T-helper 17 cell (primary cell): Measurements from ENCODE around the gene PPFIA2. TPM values are rescaled to one million over a fixed set of nuclear protein-coding genes. Genes with fewer than 3 reads are reported as not detected.

Experiments
- ATAC-seq: fragments of 150-1000 bp; cut with Tn5 transposase; 2 replicates; pipeline ENCODE4 v1.10.0; 2021; ENCODE audit warnings: mild to moderate bottlenecking, moderate library complexity
- DNase-seq, 3 donors: peaks; one replicate each; pipeline versions ENCODE4 v3.0.0 to v3.0.0-alpha.2; 2020 to 2021
- H3K9me3 ChIP-seq: one replicate; pipeline ENCODE4 v1.7.0; 2013; ENCODE audit warnings: low read length, mild to moderate bottlenecking; ENCODE audit not compliant: control insufficient read depth, poor library complexity, severe bottlenecking
- H3K27ac Mint-ChIP-seq: one replicate; pipeline ENCODE4 v1.8.0; 2022; ENCODE audit warnings: mild to moderate bottlenecking, moderate library complexity, mixed read lengths
- H3K27me3 Mint-ChIP-seq: one replicate; pipeline ENCODE4 v1.8.0; 2022; ENCODE audit warnings: mixed read lengths
- H3K36me3 Mint-ChIP-seq: one replicate; pipeline ENCODE4 v1.8.0; 2022; ENCODE audit warnings: low read depth, mixed read lengths
- H3K4me1 Mint-ChIP-seq: one replicate; pipeline ENCODE4 v1.8.0; 2022; ENCODE audit warnings: mild to moderate bottlenecking, mixed read lengths
- H3K4me3 Mint-ChIP-seq: one replicate; pipeline ENCODE4 v1.8.0; 2022; ENCODE audit warnings: mild to moderate bottlenecking, moderate library complexity, mixed read lengths
- total RNA-seq, 4 donors: library from RNA in 2 of 4; stranded (reverse) in 2 of 4; gene quantifications; one replicate each; pipeline ENCODE4 v1.2.3 and lab custom pipeline; 2022 to 2026

PPFIA2 gene
- total RNA-seq, 2 donors from 2014 or later: not detected

DNA sequence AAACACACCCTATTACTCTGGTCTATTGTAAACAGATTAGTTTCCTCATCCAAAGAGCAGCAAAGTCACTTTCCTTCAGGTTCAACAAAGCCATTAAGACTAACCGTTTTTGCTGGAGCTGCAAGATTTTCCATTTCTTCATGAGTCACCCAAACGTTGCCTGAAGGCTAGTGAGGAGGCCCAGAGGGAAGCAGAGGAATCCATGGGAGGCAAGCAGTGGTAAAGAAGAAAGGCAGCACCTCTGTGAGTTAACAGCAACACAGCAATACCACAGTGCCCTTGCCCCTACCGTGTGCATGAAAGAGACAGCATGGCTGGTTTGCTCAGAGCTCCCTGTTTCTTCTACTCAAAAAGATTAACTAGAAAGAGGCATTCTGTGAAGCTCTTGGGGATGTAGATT is 475.0 kb downstream of the PPFIA2 start:
- DNase-seq (no peak), ATAC-seq (no peak)
- no peak overlapping the region for H3K27ac Mint-ChIP-seq
- no peaks in the 10 kb centered on the region for H3K9me3 ChIP-seq
- H3K4me3 Mint-ChIP-seq: no peak overlapping the region
- no peaks in the 10 kb centered on the region for H3K27me3 Mint-ChIP-seq
- no peaks in the 10 kb centered on the region for H3K36me3 Mint-ChIP-seq
- no peaks in the 10 kb centered on the region for H3K4me1 Mint-ChIP-seq

DNA sequence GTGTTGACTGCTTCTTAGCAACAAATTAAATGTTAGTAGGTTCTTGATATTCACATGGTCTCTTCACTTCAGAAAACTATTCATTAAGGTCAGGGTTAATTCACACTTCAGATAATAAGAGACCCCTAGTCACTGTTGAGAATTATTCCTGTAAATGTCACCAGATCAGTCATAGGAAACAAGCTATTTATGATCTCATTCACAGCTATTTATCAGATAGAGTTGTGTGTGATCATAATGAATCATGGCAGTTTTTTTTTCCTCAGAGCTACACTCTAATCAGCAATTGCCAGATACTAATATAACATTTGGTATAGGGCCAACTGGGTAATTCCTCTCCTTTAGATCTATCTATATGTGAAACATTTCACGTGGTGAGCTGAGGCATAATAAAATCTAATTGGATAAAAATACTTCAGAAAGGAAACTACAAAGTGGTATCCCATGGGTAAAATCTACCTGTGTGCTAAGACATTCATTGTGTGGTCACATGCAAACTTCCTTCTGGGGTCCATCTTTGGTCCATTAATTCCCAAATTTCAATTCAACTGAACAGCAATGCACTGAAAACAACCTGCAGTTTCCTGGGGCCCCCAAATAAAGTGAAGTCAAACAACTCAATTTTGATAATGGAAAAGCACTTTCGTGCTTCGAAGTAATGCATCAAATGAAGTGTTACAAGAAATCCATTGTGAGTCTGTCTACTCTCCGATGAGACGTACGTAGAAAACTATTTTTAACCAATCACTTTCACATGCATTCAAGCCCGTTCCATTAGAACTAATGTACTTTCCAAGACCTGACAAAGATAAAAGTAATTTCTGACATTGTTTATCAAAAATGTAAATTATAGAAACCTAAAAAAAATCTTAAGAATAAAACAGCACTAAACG is 484.3 kb downstream of the PPFIA2 start:
- ATAC-seq (no peak), DNase-seq (no peak)
- no peak overlapping the region for H3K27ac Mint-ChIP-seq
- no peaks in the 10 kb centered on the region for H3K36me3 Mint-ChIP-seq
- no peaks in the 10 kb centered on the region for H3K9me3 ChIP-seq
- H3K4me1 Mint-ChIP-seq: no peaks in the 10 kb centered on the region
- H3K4me3 Mint-ChIP-seq: no peak overlapping the region
- H3K27me3 Mint-ChIP-seq: no peaks in the 10 kb centered on the region

DNA sequence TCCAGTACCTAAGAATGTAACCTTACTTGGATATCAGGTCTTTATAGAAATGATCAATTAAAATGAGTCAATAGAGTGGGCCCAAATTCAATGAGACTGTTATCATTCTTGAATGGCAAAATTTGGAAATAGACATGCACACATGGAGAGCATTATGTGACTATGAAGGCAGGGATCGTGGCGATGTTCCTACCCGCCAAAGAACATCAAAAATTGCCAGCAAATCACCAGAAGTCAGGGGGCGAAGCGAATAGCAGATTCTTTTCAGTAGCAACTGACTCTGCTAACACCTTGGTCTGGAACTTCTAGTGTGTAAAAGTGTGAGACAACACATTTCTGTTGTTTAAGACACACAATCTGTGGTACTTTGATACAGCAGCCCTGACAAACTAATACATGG is 488.8 kb downstream of the PPFIA2 start:
- no peak overlapping the region for H3K27ac Mint-ChIP-seq
- no peaks in the 10 kb centered on the region for H3K36me3 Mint-ChIP-seq
- ATAC-seq (no peak), DNase-seq (no peak)
- no peak overlapping the region for H3K4me3 Mint-ChIP-seq
- H3K27me3 Mint-ChIP-seq: no peaks in the 10 kb centered on the region
- no peaks in the 10 kb centered on the region for H3K4me1 Mint-ChIP-seq
- no peaks in the 10 kb centered on the region for H3K9me3 ChIP-seq

DNA sequence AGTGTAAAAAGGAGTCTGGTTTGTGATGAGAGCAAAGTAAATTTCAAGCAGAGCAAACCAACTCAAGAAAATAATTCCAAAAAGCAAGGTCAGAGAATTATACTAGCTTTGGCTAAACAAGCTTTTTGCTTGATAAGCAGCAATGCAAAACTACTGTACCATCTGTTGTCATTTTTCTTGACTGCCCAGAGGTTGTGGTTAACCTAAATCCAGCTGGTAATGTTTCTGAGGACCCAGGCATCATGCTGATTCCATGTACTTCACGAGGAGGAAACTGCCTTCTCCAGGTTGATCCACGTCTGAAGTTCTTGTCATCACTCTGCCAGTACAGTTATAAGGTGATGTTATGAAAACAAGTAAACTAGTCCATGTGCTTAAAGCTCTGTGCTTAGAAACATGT is 496.1 kb downstream of the PPFIA2 start:
- H3K9me3 ChIP-seq: no peaks in the 10 kb centered on the region
- DNase-seq (no peak), ATAC-seq (no peak)
- Mint-ChIP-seq H3K36me3 (no peaks in the 10 kb centered on the region), H3K4me1 (no peaks in the 10 kb centered on the region), H3K27me3 (no peaks in the 10 kb centered on the region), H3K27ac (no peak overlapping the region), H3K4me3 (no peak overlapping the region)

DNA sequence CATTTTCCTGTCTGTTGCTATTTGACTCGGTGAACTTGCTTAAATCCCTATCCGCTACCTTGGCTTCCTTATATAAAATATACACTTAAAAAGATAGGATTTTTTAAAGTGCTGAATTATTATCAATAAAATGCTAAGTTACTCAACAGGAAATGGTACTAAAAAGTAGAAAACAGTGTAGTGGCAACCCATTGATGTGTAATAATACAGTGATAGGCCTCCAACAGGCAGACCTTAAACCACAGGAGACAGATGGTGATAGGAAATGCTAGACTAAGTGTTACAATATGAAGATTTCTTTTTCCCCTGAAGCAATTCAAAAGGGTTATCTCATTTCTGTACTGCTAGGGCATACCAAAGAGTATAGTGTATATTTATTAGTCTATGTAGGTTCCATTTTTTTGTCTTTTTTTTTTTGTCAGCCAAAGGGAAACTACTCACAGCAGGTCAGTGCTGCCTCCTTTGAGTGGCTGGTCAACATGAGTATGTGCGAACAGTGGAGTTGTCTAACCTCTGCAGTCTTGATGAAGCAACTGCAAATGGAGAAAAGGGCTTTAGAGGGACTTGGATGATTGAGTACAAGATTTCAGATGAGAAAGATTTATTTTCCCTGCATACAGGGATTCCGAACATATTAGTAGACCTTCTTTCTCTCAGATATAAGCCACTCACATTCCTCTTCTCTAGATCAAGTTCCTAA is 497.5 kb downstream of the PPFIA2 start:
- no peaks in the 10 kb centered on the region for H3K36me3 Mint-ChIP-seq
- no peak for ATAC-seq
- no peak overlapping the region for H3K4me3 Mint-ChIP-seq
- no peaks in the 10 kb centered on the region for H3K27me3 Mint-ChIP-seq
- H3K4me1 Mint-ChIP-seq: no peaks in the 10 kb centered on the region
- no peak for DNase-seq
- no peak overlapping the region for H3K27ac Mint-ChIP-seq
- H3K9me3 ChIP-seq: no peaks in the 10 kb centered on the region

DNA sequence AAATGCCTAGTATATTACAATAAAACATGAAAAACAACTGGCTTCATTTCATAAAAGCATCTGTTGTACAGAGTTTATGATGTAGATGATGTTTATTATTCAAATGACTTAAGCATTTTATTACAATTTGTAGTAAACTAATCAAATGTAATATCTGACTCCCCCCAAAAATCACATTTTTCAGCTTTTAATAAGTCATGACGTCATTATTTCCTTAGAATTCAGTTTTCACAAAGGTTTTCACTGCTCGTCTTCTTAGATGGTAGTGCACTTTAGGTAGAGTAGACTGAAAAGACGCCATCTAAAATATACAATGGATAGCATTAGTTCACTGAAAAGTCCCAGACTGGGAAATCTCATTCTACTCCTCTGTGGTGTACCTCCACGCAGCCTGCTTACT is 499.8 kb downstream of the PPFIA2 start:
- no peaks in the 10 kb centered on the region for H3K9me3 ChIP-seq
- ATAC-seq: no peak
- Mint-ChIP-seq H3K36me3 (no peaks in the 10 kb centered on the region), H3K27me3 (no peaks in the 10 kb centered on the region), H3K4me3 (no peak overlapping the region), H3K27ac (no peak overlapping the region), H3K4me1 (no peaks in the 10 kb centered on the region)
- no peak for DNase-seq

DNA sequence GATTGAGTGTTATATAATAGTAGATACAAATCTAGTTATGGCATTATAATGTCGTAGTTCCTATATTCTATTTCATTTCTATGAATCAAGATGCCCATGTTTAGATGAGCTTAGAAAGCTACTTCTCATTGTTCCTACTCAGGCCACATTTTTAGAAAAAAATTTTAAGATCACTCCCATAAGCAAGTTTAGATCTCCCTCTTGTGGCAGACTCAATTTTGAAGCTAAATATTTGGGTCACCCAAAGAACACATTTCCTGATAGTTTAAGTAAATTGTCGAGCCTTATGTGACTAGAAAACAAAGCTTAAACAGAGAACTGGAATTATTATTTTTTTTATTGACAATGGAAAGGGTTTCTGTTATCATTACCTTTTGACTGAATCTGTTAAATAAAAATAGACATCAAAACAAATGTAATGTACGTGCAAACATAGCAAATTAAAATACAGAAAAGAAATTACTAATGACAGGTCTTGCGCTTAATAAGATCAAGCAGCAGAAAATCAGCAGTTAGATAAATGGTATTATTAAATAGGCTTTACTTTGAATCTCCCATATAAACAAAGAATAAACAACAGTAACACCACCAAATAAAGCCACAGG is 501.1 kb downstream of the PPFIA2 start:
- no peak overlapping the region for H3K4me3 Mint-ChIP-seq
- no peaks in the 10 kb centered on the region for H3K27me3 Mint-ChIP-seq
- DNase-seq: no peak
- no peak for ATAC-seq
- no peaks in the 10 kb centered on the region for H3K36me3 Mint-ChIP-seq
- H3K27ac Mint-ChIP-seq: no peak overlapping the region
- no peaks in the 10 kb centered on the region for H3K4me1 Mint-ChIP-seq
- H3K9me3 ChIP-seq: no peaks in the 10 kb centered on the region

DNA sequence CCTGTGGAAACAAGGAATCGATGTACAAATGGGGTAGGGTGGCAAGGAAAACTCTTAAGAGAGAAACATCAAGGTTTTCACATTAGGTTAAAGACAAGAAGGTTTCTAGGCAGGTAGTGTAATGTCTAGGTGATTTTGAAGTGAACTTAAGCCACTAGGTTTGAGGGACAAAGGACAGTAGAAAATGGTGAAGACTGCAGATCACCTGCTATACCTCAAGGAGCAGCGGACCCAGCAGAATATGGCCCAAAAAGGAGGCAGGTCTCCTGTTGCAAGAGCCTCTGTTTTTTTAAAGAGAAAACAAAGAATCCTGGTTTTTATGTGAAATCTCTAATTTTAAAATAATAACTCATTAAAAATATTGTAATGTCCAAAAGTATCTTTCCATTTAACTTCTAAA is 503.2 kb downstream of the PPFIA2 start:
- Mint-ChIP-seq H3K4me1 (no peaks in the 10 kb centered on the region), H3K27ac (no peak overlapping the region), H3K36me3 (no peaks in the 10 kb centered on the region), H3K27me3 (no peaks in the 10 kb centered on the region), H3K4me3 (no peak overlapping the region)
- DNase-seq (no peak), ATAC-seq (no peak)
- H3K9me3 ChIP-seq: no peaks in the 10 kb centered on the region

DNA sequence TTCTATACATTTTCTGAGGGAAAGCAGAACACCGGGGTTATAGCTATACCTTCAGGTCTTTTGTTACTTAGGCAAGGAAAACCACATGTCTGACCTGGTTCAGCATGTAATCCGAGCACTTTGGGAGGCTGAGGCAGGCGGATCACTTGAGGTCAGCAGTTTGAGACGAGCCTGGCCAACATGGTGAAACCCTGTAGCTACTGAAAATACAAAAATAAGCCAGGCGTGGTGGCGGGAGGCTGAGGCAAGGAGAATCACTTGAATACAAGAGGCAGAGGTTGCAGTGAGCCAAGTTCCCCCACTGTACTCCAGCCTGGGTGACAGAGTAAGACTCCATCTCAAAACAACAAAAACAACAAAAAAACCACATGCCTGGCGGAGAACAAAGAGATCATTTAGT is 503.7 kb downstream of the PPFIA2 start:
- no peaks in the 10 kb centered on the region for H3K9me3 ChIP-seq
- ATAC-seq (no peak), DNase-seq (no peak)
- Mint-ChIP-seq H3K27ac (no peak overlapping the region), H3K4me3 (no peak overlapping the region), H3K4me1 (no peaks in the 10 kb centered on the region), H3K36me3 (no peaks in the 10 kb centered on the region), H3K27me3 (no peaks in the 10 kb centered on the region)

DNA sequence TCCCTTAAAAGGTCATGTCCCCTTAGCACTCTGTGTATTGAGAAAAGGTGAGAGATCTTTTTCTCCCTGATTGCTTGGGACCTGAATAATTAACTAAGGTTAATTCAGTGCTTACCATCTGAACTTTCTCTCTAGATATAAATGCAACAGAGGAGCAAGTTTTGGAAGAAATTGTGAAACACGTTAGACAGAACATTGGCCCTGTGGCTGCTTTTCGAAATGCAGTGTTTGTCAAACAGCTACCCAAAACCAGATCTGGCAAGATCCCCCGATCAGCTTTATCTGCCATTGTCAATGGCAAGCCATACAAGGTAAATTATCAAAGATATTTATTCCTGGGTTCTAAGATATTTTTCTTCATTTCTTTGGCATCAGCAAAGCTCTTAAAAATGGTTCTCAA is 505.8 kb downstream of the PPFIA2 start:
- Mint-ChIP-seq H3K4me3 (no peak overlapping the region), H3K27me3 (no peaks in the 10 kb centered on the region), H3K36me3 (no peaks in the 10 kb centered on the region), H3K27ac (no peak overlapping the region), H3K4me1 (no peaks in the 10 kb centered on the region)
- H3K9me3 ChIP-seq: no peaks in the 10 kb centered on the region
- DNase-seq (no peak), ATAC-seq (no peak)

DNA sequence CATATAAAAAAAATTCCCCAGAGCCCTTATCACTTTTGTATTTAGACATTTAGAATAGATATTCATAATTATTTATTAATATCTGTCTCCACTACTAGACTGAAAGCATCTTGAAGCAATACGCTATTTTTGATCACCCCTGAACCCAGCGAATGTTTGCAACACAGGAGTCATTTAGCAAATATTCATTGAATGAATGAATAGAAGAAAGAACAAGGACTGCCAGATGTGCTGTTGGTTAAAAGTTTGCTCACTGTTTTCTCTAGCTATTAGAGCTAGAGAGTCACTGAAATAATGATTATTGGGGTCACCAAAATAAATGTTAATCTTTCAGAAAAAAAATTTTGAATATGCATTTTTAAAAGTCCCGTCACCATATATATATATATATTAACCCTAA is 506.9 kb downstream of the PPFIA2 start:
- no peaks in the 10 kb centered on the region for H3K36me3 Mint-ChIP-seq
- no peaks in the 10 kb centered on the region for H3K9me3 ChIP-seq
- no peak overlapping the region for H3K27ac Mint-ChIP-seq
- DNase-seq (no peak), ATAC-seq (no peak)
- no peaks in the 10 kb centered on the region for H3K4me1 Mint-ChIP-seq
- no peak overlapping the region for H3K4me3 Mint-ChIP-seq
- no peaks in the 10 kb centered on the region for H3K27me3 Mint-ChIP-seq

DNA sequence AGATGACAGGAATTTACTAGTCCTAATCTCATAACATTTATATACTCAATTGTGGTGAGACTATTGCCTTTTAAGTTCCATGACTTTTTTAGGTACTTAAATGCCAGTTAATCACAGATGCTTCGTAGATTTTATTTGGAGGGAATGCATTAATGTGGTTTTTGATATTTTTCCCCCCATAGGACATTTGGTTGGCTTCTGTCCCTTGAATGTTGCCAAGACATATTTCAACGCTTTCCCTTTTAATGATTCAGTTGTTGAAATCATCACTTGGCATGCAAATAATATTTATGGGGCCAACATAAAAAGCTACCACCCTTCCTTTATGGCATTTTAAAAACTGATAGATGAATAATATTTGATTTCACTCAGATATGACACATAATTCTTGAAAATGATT is 509.2 kb downstream of the PPFIA2 start:
- Mint-ChIP-seq H3K36me3 (no peaks in the 10 kb centered on the region), H3K4me3 (no peak overlapping the region), H3K4me1 (no peaks in the 10 kb centered on the region), H3K27me3 (no peaks in the 10 kb centered on the region), H3K27ac (no peak overlapping the region)
- no peaks in the 10 kb centered on the region for H3K9me3 ChIP-seq
- DNase-seq (no peak), ATAC-seq (no peak)

DNA sequence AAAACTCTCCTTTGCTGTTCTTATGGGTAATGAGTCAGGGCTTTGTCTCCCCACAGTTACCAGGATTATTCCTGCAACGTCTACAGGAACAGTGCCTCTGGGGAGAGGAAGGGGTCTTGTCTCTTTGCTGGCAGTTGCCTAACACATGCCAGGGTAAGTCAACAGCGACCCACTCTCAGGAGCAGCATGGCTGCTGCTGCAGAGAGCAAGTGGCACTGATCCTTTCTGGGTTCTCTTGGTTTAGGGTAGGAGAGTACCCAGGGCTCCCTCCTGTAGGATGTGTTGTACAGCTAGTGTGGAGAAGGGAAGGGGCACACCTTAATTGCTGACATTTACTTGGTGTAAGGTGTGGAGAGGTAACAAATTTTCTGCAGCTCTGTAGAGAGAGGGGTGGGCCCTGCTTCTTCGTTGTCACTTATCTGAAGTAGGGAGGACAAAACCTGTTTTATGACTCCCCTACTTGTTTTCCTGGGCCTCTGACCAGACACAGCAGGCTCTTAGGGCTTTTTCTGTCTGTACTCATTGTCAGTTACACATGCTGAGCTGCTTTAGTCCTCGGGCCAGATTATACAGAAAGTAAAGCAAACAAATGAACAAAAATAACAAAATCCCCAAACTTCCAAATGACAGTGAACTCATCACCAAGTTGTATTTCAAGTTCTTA is 513.1 kb downstream of the PPFIA2 start:
- Mint-ChIP-seq H3K27me3 (no peaks in the 10 kb centered on the region), H3K4me3 (no peak overlapping the region), H3K36me3 (no peaks in the 10 kb centered on the region)

More for the DNA sequence above, 513.1 kb downstream of the PPFIA2 start:
- no peaks in the 10 kb centered on the region for H3K9me3 ChIP-seq
- no peak for DNase-seq
- no peak overlapping the region for H3K27ac Mint-ChIP-seq
- no peaks in the 10 kb centered on the region for H3K4me1 Mint-ChIP-seq
- no peak for ATAC-seq
